Activated T-cell treated with anti-CD3 and anti-CD28 coated beads, Interleukin-2, amount 50 U/mL, for 24 hours (primary cell): Measurements from ENCODE around the gene MPP2.
"Not testable (repeated sequence)": the region's sequence is repeated elsewhere in the genome, so short reads cannot be mapped to it uniquely, and the experiment has no call there.

Source experiments
- DNase-seq: peaks from one replicate; pipeline ENCODE4 v3.0.0-alpha.2; 2020
- H3K27ac Mint-ChIP-seq: 2 replicates; pipeline ENCODE4 v1.8.0; 2020; ENCODE audit warnings: mild to moderate bottlenecking, mixed read lengths
- H3K27me3 Mint-ChIP-seq: 2 replicates; pipeline ENCODE4 v1.8.0; 2020; ENCODE audit warnings: mixed read lengths
- H3K36me3 Mint-ChIP-seq: 2 replicates; pipeline ENCODE4 v1.8.0; 2020; ENCODE audit warnings: low read depth, mixed read lengths
- H3K4me1 Mint-ChIP-seq: 2 replicates; pipeline ENCODE4 v1.8.0; 2020; ENCODE audit warnings: low read depth, mixed read lengths
- H3K4me3 Mint-ChIP-seq: 2 replicates; pipeline ENCODE4 v1.8.0; 2020; ENCODE audit warnings: mild to moderate bottlenecking, moderate library complexity, mixed read lengths
- H3K9me3 Mint-ChIP-seq: 2 replicates; pipeline ENCODE4 v1.8.0; 2020; ENCODE audit warnings: mixed read lengths

Gene MPP2

GRCh38 chr17:43901861-43902589 is 5.3 kb downstream of the MPP2 start:
- H3K27me3 Mint-ChIP-seq, result peaks cover 34% of the 10 kb centered on the region

GRCh38 chr17:43900858-43901754 is 6.2 kb downstream of the MPP2 start:
- H3K4me3 Mint-ChIP-seq, result peak overlapping the region; percentile 70
- no peaks in the 10 kb centered on the region for H3K36me3 Mint-ChIP-seq
- H3K27me3 Mint-ChIP-seq, result peaks cover 26% of the 10 kb centered on the region
- peaks cover 9% of the 10 kb centered on the region for H3K4me1 Mint-ChIP-seq
- no peak overlapping the region for H3K27ac Mint-ChIP-seq
- no peak for DNase-seq
- no peaks in the 10 kb centered on the region for H3K9me3 Mint-ChIP-seq

More at GRCh38 chr17:43901861-43902589, 5.3 kb downstream of the MPP2 start:
- H3K4me3 Mint-ChIP-seq, result no peak overlapping the region
- H3K9me3 Mint-ChIP-seq, result no peaks in the 10 kb centered on the region
- no peaks in the 10 kb centered on the region for H3K36me3 Mint-ChIP-seq
- H3K4me1 Mint-ChIP-seq, result peaks cover 18% of the 10 kb centered on the region
- DNase-seq, result no peak
- no peak overlapping the region for H3K27ac Mint-ChIP-seq

- H3K27ac Mint-ChIP-seq, result peak overlapping the region; percentile 75
- DNase-seq, result peak; percentile 87
- H3K27me3 Mint-ChIP-seq, result peaks cover 20% of the 10 kb centered on the region
- H3K4me1 Mint-ChIP-seq, result peaks cover 8% of the 10 kb centered on the region
- peak overlapping the region; percentile 70 for H3K4me3 Mint-ChIP-seq
- no peaks in the 10 kb centered on the region for H3K9me3 Mint-ChIP-seq
- no peaks in the 10 kb centered on the region for H3K36me3 Mint-ChIP-seq
Measured at GRCh38 chr17:43900183-43900857, 7.0 kb downstream of the MPP2 start.

- Mint-ChIP-seq H3K36me3 (no peaks in the 10 kb centered on the region), H3K4me1 (peaks cover 8% of the 10 kb centered on the region), H3K27me3 (peaks cover 11% of the 10 kb centered on the region), H3K4me3 (no peak overlapping the region), H3K27ac (no peak overlapping the region), H3K9me3 (no peaks in the 10 kb centered on the region)
- DNase-seq, result no peak
Measured at GRCh38 chr17:43898446-43898845, 8.9 kb downstream of the MPP2 start.

- no peak overlapping the region for H3K27ac Mint-ChIP-seq
Measured at GRCh38 chr17:43897831-43898230, 9.5 kb downstream of the MPP2 start.

GRCh38 chr17:43894494-43894893 is 12.8 kb downstream of the MPP2 start:
- H3K36me3 Mint-ChIP-seq, H3K27ac Mint-ChIP-seq, H3K4me3 Mint-ChIP-seq, H3K27me3 Mint-ChIP-seq, H3K9me3 Mint-ChIP-seq, DNase-seq, H3K4me1 Mint-ChIP-seq: not testable (repeated sequence)

More at GRCh38 chr17:43897831-43898230, 9.5 kb downstream of the MPP2 start:
- peaks cover 11% of the 10 kb centered on the region for H3K27me3 Mint-ChIP-seq
- no peak overlapping the region for H3K4me3 Mint-ChIP-seq
- no peaks in the 10 kb centered on the region for H3K36me3 Mint-ChIP-seq
- no peaks in the 10 kb centered on the region for H3K9me3 Mint-ChIP-seq
- DNase-seq, result no peak
- peaks cover 8% of the 10 kb centered on the region for H3K4me1 Mint-ChIP-seq

- Mint-ChIP-seq H3K27ac (no peak overlapping the region), H3K27me3 (no peaks in the 10 kb centered on the region), H3K36me3 (no peaks in the 10 kb centered on the region), H3K4me3 (no peak overlapping the region), H3K9me3 (no peaks in the 10 kb centered on the region), H3K4me1 (no peaks in the 10 kb centered on the region)
- no peak for DNase-seq
Measured at GRCh38 chr17:43892647-43892952, 14.7 kb downstream of the MPP2 start.

GRCh38 chr17:43891851-43892646 is 15.3 kb downstream of the MPP2 start:
- Mint-ChIP-seq H3K4me1 (no peaks in the 10 kb centered on the region), H3K27me3 (no peaks in the 10 kb centered on the region), H3K4me3 (no peak overlapping the region), H3K36me3 (no peaks in the 10 kb centered on the region), H3K27ac (no peak overlapping the region), H3K9me3 (no peaks in the 10 kb centered on the region)
- DNase-seq, result no peak

- Mint-ChIP-seq H3K27ac (no peak overlapping the region), H3K36me3 (no peaks in the 10 kb centered on the region), H3K9me3 (no peaks in the 10 kb centered on the region), H3K4me3 (no peak overlapping the region), H3K4me1 (no peaks in the 10 kb centered on the region), H3K27me3 (no peaks in the 10 kb centered on the region)
- no peak for DNase-seq
Measured at GRCh38 chr17:43890240-43890639, 17.1 kb downstream of the MPP2 start.

GRCh38 chr17:43888548-43888947 is 18.8 kb downstream of the MPP2 start:
- H3K36me3 Mint-ChIP-seq, result no peaks in the 10 kb centered on the region
- H3K27ac Mint-ChIP-seq, result no peak overlapping the region
- H3K27me3 Mint-ChIP-seq, result no peaks in the 10 kb centered on the region
- DNase-seq, result no peak
- H3K4me3 Mint-ChIP-seq, result no peak overlapping the region
- no peaks in the 10 kb centered on the region for H3K4me1 Mint-ChIP-seq
- H3K9me3 Mint-ChIP-seq, result no peaks in the 10 kb centered on the region

- Mint-ChIP-seq H3K4me3 (no peak overlapping the region), H3K27me3 (no peaks in the 10 kb centered on the region), H3K9me3 (no peaks in the 10 kb centered on the region), H3K36me3 (no peaks in the 10 kb centered on the region), H3K4me1 (no peaks in the 10 kb centered on the region), H3K27ac (no peak overlapping the region)
- DNase-seq, result no peak
Measured at GRCh38 chr17:43882761-43883415, 24.4 kb downstream of the MPP2 start.

GRCh38 chr17:43881758-43882505 is 25.4 kb downstream of the MPP2 start:
- no peak overlapping the region for H3K4me3 Mint-ChIP-seq
- no peak overlapping the region for H3K27ac Mint-ChIP-seq
- H3K36me3 Mint-ChIP-seq, result no peaks in the 10 kb centered on the region
- no peaks in the 10 kb centered on the region for H3K9me3 Mint-ChIP-seq
- no peaks in the 10 kb centered on the region for H3K4me1 Mint-ChIP-seq
- no peak for DNase-seq
- no peaks in the 10 kb centered on the region for H3K27me3 Mint-ChIP-seq

GRCh38 chr17:43881181-43881580 is 26.2 kb downstream of the MPP2 start:
- H3K27me3 Mint-ChIP-seq, result no peaks in the 10 kb centered on the region
- H3K9me3 Mint-ChIP-seq, result no peaks in the 10 kb centered on the region
- H3K4me1 Mint-ChIP-seq, result no peaks in the 10 kb centered on the region
- DNase-seq, result no peak
- H3K36me3 Mint-ChIP-seq, result no peaks in the 10 kb centered on the region
- H3K4me3 Mint-ChIP-seq, result no peak overlapping the region
- no peak overlapping the region for H3K27ac Mint-ChIP-seq
